GM18873 (cell line): ENCODE data around the gene PGK1.
A peak's percentile ranks its signal among the peaks of the same experiment; 100 is the strongest.
"Not testable (repeated sequence)": the region's sequence is repeated elsewhere in the genome, so short reads cannot be mapped to it uniquely, and the experiment has no call there.

Source experiments
- ATAC-seq: cut with Tn5 transposase; IDR thresholded peaks from one replicate; pipeline ENCODE4 v1.9.1; 2021; ENCODE audit warnings: mild to moderate bottlenecking, moderate library complexity, moderate number of reproducible peaks; ENCODE audit not compliant: unreplicated experiment, low FRiP score

Gene PGK1

DNA sequence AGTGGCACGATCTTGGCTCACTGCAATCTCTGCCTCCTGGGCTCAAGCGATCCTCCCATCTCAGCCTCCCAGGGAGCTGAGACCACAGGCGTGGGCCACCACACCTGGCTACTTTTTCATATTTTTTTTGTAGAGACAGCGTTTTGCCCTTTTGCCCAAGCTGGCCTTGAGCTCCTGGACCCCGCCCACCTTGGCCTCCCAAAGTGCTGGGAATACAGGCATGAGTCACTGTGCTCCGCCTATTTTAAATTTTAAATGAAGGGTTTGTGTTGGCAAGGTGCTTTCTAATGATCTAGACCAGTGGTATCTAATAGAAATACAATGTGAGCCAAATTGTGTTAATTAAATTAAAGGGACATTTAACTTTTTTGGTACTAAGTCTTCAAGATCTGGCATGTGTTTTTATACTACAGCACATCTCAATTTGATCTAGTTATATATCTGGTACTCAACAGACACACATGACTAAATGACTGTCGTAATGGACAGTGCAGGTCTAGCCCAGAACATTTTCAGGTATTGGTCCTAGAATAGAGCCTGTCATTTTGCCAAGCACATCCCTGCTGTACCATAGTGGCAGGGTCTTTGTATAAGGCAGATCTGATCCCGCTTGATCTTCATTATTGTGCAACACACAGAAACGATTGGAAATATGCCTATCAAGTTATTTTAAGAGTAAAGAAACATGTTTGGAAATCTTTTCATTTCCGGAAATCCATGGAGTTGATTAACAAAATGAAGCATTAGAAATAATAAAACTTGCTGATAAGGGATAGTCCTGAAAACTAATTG lies 7.3 kb downstream of the PGK1 start:
- no peak for ATAC-seq

DNA sequence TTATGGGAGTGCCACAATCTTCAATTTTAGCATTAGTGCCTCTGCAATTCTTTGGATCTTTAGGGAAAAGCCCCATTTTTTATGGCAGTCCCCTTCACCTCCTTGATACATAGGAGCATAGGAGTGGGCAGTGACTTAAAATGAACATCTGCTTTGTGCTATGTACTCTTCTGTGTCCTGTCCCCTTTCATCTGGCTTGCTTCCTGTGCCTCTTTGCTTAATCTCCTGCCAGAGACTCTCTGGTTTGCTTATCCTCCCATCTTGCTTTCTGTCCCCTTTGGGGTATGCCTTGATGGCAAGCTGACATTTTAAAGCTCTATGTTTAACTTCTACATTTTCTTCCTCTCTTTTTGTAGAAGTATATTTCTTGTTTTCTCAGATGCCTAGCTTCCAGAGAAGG lies 12.3 kb downstream of the PGK1 start:
- no peak for ATAC-seq

DNA sequence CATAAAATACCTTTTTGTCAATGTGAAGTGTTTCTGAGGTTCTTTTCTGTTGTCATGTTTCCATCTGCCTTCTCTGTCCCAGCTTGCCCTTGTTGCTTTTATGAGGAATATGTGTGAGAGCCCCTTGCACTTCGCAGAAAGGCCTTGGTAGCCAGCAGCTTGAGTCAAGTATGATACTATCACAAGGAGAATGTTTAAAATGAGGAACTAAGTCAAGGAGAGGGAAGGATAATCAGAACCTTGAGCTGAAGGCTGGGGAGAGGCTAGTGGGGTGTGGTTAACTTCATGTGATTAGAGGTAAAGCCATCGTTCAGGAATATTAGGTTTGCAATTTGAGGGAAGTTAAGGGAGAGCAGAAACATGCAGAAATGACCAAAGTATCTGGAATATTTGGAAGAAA lies 12.7 kb downstream of the PGK1 start:
- no peak for ATAC-seq

DNA sequence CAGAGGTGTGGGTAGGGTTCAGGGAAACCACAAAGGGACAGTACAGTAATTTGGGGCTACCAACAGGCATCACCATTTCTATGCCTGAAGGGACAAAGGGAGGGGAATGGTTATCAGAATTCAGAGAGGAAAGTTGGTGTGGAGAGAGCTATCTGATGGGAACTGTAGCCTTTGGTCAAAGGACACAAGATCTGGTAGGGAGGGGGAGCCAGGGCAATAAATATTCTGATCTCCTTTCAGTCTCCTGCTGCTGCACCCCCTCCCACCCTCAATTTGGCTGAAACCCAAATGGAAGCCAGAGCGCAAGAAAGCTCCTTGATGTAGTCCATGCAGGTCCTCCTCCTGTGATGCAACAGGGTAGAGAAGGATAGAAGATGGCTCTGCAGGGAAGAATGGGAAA lies 14.6 kb downstream of the PGK1 start:
- no peak for ATAC-seq

DNA sequence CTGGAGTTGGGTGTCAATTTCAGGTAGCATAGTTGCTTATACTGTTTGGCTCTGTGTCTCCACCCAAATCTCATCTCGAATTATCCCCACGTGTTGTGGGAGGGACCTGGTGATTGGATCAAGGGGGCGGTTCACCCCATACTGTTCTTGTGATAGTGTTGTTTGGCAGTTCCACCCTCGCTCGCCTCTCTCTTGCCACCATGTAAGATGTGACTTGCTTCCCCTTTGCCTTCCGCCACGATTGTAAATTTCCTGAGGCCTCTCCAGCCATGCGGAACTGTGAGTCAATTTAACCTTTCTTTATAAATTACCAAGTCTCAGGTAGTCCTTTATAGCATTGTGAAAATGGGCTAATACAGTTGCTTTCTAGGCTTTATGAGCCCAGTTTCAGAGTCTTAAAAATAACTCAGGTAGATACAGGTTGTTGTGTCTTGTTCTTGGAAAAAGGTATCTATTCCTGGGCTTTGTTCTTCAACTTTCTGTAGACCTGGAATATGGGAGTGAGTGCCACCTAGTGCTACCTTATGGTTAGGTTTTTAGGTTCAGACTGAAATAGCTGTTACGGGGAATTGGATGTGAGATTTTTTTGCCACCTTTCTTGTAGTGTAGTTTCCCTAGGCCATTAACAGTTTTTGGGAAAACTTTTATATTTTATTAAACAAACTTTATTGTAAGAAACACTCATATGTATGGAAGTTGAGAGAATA lies 15.6 kb downstream of the PGK1 start:
- no peak for ATAC-seq

DNA sequence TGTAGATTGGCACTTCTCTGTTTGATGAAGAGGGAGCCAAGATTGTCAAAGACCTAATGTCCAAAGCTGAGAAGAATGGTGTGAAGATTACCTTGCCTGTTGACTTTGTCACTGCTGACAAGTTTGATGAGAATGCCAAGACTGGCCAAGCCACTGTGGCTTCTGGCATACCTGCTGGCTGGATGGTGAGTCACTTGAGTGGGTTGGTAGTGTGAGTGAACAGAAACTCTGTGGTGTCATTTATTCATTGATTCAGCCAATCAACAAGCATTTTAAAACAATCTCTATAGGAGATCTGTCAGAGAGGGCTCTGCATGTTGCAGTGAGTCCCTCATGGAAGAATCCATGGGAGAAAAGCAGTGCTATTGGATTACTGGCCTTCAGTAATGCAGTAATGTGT lies 19.1 kb downstream of the PGK1 start:
- ATAC-seq = no peak

DNA sequence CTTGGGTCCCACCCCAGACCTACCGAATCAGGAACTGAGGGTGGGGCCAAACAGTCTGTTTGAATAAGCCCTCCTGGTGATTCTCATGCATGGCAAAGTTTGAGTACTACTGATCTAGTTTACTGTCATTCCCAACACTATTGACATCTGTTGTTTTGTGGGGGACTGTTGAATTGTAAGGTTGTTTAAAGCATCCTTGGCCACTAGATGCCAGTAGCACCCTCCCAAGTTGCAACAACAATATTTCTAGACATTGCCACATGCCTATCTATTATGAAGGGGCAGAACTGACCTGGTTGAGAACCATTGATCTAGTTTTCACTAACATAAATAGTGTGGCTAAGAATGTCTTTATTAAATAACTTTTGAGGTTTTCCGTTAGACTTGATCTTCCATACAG lies 20.3 kb downstream of the PGK1 start:
- ATAC-seq = no peak

DNA sequence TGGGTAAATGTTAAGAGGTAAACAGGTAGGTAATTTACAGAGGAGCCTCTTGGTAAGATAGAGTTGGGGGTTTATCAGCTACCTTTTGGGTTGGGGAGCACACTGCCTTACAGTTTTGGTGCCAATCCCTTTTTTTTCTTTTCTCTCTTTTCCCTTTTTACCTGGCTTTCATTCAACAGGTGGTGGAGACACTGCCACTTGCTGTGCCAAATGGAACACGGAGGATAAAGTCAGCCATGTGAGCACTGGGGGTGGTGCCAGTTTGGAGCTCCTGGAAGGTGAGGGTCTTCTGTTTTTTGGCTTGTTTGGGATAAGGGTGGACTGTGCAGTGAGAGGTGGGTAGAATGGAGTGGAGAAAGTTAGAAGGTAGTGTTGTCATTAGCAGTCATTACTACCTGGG lies 21.1 kb downstream of the PGK1 start:
- ATAC-seq = no peak

DNA sequence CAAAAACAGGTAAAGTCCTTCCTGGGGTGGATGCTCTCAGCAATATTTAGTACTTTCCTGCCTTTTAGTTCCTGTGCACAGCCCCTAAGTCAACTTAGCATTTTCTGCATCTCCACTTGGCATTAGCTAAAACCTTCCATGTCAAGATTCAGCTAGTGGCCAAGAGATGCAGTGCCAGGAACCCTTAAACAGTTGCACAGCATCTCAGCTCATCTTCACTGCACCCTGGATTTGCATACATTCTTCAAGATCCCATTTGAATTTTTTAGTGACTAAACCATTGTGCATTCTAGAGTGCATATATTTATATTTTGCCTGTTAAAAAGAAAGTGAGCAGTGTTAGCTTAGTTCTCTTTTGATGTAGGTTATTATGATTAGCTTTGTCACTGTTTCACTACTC lies 21.7 kb downstream of the PGK1 start:
- not testable (repeated sequence) for ATAC-seq

DNA sequence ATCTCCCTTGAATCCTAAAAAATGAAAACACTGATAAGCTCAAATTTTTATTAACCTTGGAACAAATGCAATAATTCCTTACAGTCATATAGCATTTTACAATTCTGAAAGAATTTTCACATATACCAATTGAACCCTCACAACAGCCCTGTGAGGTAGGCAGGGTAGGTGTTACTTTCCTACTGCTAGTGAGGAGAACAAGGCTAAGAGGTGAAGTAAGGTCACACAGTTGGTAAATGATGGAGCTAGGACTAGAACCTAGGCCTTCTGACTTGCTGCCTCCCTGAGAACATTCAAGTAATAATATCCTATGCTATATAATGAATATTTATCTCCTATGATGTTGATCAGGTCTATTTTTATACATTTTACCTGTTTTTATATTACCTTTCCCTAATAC lies 25.7 kb downstream of the PGK1 start:
- ATAC-seq = no peak

DNA sequence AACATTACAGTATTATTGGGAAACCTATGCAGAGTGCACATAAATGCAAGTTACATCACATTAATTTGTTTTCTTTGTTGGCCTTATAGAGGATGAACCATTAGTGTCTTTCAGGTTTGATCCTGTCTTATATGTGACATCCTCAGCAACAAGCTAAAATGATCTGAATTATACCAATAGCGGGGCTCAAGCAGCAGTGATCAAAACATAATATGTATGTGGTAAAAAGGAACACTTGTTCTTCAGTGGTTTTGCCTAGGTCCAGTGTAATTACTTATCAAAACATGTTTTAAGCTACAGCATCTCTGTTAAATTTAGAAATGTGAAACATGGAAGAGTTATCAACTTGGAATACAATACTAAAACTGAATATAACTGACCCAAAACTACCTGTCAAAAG lies 26.3 kb downstream of the PGK1 start:
- no peak for ATAC-seq

DNA sequence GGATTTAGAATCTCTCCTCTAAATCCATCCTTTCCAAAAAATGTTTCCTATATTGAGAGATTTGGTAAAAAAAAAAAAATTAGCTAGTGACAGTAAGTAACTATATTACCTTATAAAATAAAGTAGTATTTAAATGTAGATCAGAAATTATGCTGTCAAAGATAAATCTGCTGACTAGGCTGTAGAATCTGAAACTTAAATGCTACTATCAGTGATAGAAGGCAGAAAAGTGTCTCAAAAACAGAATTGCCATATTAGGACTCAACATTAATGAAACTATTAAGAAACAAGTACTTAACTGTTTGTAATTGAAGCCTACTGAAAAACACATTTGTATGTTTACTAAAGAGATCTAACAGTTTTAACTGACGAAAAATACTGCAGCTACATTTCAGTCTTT lies 27.1 kb downstream of the PGK1 start:
- no peak for ATAC-seq

DNA sequence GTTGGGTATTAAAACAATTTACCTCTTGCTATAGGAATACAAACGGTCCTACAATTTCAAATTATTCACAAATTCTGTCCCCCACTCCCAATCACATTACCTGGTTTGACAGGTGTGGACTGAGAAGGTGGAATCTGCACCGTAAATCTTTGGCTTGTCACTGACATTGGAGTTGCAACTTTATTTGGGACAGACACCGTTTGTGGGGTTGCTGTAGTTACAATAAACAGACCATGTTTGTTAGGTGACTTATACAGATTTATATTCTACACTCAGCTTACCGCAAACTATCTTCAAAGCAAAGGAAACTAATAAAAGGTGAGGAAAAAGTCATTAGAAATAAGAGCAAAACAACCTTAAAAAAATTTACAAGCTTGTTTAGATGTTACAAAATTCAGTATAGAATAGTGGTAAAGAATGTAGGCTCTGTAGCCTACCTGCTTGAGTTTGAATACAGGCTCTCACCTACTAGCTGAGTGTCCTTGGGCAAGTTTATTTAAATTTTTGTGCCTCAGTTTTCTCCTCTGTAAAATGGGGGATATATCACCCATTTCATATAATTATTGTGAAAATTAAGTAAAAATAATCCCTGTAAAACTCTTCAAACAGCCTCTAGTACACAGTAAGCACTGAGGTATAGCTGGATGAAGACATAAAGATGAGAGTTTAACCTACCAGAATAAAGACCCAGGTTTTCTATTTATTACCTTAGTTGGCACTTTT lies 29.4 kb downstream of the PGK1 start:
- no peak for ATAC-seq

DNA sequence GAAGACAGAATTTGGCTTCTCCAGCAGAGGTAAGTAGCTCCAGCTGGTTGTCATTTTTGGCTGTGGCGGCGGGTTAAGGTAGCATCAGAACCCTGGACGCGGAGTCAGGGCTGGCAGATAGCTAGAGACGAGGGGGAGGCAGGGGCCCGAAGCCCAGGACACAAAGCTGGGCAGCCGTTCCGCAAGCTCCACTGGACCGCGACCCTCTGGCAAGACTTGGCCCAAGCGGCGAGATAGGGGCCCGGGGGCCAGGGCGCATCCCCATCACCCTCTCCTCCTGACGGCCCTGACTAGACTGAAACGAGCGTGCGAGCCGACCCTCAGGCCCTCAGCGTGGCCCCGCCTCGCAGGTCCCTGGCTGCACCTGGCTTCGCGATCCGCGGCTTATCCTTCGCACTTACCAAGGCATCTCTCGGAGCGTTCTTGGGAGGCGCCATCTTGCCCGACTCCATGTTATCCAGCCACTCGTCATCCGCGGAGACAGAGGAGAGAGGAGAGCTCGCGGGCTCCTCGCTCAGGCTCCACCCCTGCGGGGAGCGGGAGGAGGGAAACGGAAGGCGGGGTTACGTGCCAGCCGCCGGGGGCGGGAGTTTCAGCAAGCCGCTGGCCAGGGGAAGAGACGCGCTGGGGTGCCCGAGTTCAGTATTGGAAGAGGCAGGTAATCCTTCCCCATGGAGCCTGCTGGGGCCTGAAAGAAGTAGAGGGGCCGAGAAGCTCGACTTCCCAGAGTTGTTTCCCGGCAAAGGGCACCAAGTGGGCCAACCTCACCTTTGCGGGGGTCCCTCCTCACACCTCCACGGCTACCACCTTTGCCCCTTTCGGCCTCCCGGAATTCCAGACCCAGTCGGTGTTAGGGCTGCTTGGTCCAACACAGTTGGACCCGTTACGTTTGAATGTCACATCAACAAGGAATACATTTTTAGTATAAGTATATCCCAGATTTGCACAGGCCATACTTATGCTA lies 35.4 kb downstream of the PGK1 start, which contains the start of gene TAF9B:
Gene TAF9B (minus strand): TSS at position 491 of the 964 bp plus-strand sequence. CDS start 39 bp downstream, at position 452.
- peak; percentile 83 for ATAC-seq

DNA sequence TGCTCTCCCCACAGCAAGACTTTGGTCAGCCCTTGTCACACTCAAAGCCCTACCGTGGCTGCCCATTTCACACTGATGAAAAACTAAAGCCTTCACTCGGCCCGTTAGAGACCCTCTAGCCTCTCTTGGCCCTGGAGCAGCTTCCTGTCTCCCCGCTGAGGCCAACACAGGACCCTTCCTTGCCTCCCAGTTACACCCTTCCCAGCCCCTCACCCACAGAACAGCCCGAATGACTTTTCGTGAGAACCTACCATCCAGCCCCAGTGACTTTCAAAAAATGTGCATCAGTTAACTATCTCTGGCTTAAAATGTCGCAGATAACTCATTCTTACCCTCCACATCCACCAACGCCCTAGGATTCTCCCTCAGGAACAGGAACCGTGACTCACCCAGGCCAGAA lies 36.2 kb downstream of the PGK1 start:
- ATAC-seq = no peak

DNA sequence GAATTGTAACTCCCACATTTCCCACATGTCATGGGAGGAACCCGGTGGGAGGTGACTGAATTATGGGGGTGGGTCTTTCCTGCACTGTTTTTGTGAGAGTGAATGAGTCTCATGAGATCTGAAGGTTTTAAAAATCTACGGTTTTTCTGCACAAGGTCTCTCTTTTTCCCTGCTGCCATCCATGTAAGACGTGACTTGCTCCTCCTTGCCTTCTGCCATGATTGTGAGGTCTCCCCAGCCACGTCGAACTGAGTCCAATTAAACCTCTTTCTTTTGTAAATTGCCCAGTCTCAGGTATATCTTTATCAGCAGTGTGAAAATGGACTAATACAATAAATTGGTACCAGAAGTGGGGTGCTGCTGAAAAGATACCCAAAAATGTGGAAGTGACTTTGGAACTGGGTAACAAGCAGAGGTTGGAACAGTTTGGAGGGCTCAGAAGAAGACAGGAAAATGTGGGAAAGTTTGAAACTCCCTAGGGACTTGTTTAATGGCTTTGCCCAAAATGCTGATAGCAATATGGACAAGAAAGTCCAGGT lies 43.0 kb downstream of the PGK1 start:
- ATAC-seq = not testable (repeated sequence)

DNA sequence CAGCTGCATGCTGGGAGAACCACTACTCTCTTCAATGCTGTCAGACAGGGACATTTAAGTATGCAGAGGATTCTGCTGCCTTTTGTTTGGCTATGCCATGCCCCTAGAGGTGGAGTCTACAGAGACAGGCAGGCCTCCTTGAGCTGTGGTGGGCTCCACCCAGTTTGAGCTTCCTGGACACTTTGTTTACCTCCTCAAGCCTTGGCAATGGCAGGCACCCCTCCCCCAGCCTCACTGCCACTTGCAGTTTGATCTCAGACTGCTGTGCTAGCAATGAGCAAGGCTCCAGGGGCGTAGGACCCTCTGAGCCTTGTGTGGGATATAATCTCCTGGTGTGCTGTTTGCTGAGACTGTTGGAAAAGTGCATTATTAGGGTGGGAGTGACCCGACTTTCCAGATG lies 53.3 kb downstream of the PGK1 start:
- ATAC-seq = not testable (repeated sequence)

DNA sequence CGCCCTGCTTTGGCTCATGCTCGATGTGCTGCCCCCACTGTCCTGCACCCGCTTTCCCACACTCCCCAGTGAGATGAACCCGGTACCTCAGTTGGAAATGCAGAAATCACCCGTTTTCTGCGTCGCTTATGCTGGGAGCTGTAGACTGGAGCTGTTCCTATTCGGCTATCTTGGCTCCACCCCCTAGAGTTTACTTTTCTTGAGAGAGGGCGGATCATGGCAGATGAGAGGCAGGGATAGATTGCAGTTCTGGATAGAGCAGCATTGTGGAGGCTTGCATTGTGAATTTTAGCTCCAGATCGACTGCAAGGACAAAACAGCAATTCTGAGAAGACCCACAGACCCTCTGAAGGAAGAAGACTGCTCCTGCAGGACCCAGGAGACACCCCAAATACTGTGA lies 53.8 kb downstream of the PGK1 start:
- ATAC-seq = not testable (repeated sequence)

DNA sequence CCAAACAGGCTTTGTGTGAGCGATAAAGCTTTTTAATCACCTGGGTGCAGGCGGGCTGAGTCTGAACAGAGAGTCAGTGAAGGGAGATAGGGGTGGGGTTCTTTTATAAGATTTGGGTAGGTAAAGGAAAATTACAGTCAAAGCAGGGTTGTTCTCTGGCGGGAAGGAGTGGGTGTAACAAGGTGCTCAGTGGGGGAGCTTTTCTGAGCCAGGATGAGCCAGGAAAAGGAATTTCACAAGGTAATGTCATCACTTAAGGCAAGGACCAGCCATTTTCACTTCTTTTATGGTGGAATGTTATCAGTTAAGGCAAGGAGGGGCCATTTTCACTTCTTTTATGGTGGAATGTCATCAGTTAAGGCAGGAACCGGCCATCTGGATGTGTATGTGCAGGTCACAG lies 56.7 kb downstream of the PGK1 start:
- not testable (repeated sequence) for ATAC-seq

DNA sequence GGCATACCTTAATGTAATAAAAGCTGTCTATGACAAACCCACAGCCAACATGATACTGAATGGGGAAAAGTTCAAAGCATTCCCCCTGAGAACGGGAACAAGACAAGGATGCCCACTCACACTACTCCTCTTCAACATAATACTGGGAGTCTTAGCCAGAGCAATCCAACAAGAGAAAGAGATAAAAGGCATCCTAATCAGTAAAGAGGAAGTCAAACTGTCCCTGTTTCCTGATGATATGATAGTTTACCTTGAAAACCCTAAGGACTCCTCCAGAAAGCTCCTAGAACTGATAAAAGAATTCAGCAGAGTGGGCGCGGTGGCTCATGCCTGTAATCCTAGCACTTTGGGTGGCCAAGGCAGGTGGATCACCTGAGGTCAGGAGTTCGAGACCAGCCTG lies 59.1 kb downstream of the PGK1 start:
- ATAC-seq = not testable (repeated sequence)
